Head of caudate nucleus (tissue), 42 donors: ENCODE results near the gene TTPAL.

Source experiments
- DNase-seq, 42 donors: peaks; one replicate each; pipeline versions ENCODE4 v3.0.0 to v3.0.0-alpha.2; 2020 to 2021; ENCODE audit warnings: mixed read lengths in 7 of 42
- intact Hi-C: fragments of 100-400 bp; cut with DNase I; formaldehyde crosslinking; loops from one replicate; pipeline ENCODE4 v1.15.0; 2022

Gene TTPAL

GRCh38 chr20:44489931-44490330, 14.3 kb downstream of the TTPAL start:
- no peak for DNase-seq
- intact Hi-C loops = no loop called here

- intact Hi-C loops = no loop called here
- DNase-seq = no peak
These were observed 16.1 kb downstream of the TTPAL start for GRCh38 chr20:44491635-44492395.

GRCh38 chr20:44494266-44494665, 18.6 kb downstream of the TTPAL start:
- intact Hi-C loops = no loop called here
- DNase-seq = no peak

GRCh38 chr20:44494681-44495080, 19.0 kb downstream of the TTPAL start:
- intact Hi-C loops = no loop called here
- no peak for DNase-seq

- intact Hi-C loops = no loop called here
- no peak for DNase-seq
These were observed 19.6 kb downstream of the TTPAL start for GRCh38 chr20:44495257-44495656.

- DNase-seq = peak in 18 of 42 donors; percentile 6 to 67 (median 40)
- intact Hi-C loops = no loop called here
These were observed 20.3 kb downstream of the TTPAL start for GRCh38 chr20:44495802-44496481.

- intact Hi-C loops = no loop called here
- no peak for DNase-seq
These were observed 21.3 kb downstream of the TTPAL start for GRCh38 chr20:44496976-44497375.

- DNase-seq = no peak
- intact Hi-C loops = no loop called here
These were observed 22.1 kb downstream of the TTPAL start for GRCh38 chr20:44497761-44498160.

GRCh38 chr20:44500221-44500620, 24.5 kb downstream of the TTPAL start:
- intact Hi-C loops = no loop called here
- DNase-seq = no peak

- peak in 24 of 42 donors; percentile 8 to 73 (median 34) for DNase-seq
- intact Hi-C loops = no loop called here
These were observed 25.8 kb downstream of the TTPAL start for GRCh38 chr20:44501448-44501847.

GRCh38 chr20:44502968-44503367, 27.3 kb downstream of the TTPAL start:
- no peak for DNase-seq
- intact Hi-C loops = no loop called here

- no peak for DNase-seq
- intact Hi-C loops = no loop called here
These were observed 29.0 kb downstream of the TTPAL start for GRCh38 chr20:44504402-44505307.

GRCh38 chr20:44509762-44510161, 34.1 kb downstream of the TTPAL start:
- DNase-seq = no peak
- intact Hi-C loops = no loop called here

- no peak for DNase-seq
- intact Hi-C loops = no loop called here
These were observed 38.2 kb downstream of the TTPAL start for GRCh38 chr20:44513871-44514270.

GRCh38 chr20:44516491-44516890, 40.8 kb downstream of the TTPAL start:
- intact Hi-C loops = no loop called here
- DNase-seq = peak in 2 of 42 donors; percentile 4 to 20

GRCh38 chr20:44517454-44517853, 41.8 kb downstream of the TTPAL start:
- intact Hi-C loops = no loop called here
- no peak for DNase-seq

- DNase-seq = no peak
- intact Hi-C loops = no loop called here
These were observed 42.6 kb downstream of the TTPAL start for GRCh38 chr20:44518248-44518647.

GRCh38 chr20:44520881-44521280, 45.2 kb downstream of the TTPAL start:
- DNase-seq = no peak
- intact Hi-C loops = loop anchor here (5.0 kb wide), 1 partner anchor 91 kb away; no protein-coding TSS in a partner anchor
